Neural progenitor cell (in vitro differentiated cells): Measurements from ENCODE around the gene ACMSD. TPM values are rescaled to one million over a fixed set of nuclear protein-coding genes. Genes with fewer than 3 reads are reported as not detected.

Experiments used
- DNase-seq: peaks from one replicate; pipeline ENCODE4 v3.0.0-alpha.2; 2016; ENCODE audit warnings: low spot score
- H2AFZ ChIP-seq: fragments of 200-600 bp; sonication (generic); replicated peaks from 2 replicates; pipeline ENCODE4 v1.6.1; 2016; ENCODE audit warnings: antibody characterized with exemption
- H3F3A ChIP-seq: fragments of 200-600 bp; sonication (generic); 2 replicates; pipeline ENCODE4 v1.6.1; 2016; ENCODE audit warnings: antibody characterized with exemption, low read depth
- H3K27ac ChIP-seq: fragments of 200-600 bp; sonication (generic); 2 replicates; pipeline ENCODE4 v1.5.1; 2016; ENCODE audit warnings: mild to moderate bottlenecking
- H3K27me3 ChIP-seq: fragments of 200-600 bp; sonication (generic); 2 replicates; pipeline ENCODE4 v1.6.1; 2016; ENCODE audit warnings: mild to moderate bottlenecking, moderate library complexity
- H3K36me3 ChIP-seq: fragments of 200-600 bp; sonication (generic); 2 replicates; pipeline ENCODE4 v1.5.1; 2016
- H3K4me1 ChIP-seq: fragments of 200-600 bp; sonication (generic); 2 replicates; pipeline ENCODE4 v1.6.1; 2016; ENCODE audit warnings: mixed run types
- H3K4me2 ChIP-seq: fragments of 200-600 bp; sonication (generic); 2 replicates; pipeline ENCODE4 v1.6.1; 2016
- H3K4me3 ChIP-seq: fragments of 200-600 bp; sonication (generic); 2 replicates; pipeline ENCODE4 v1.5.1; 2016
- H3K79me2 ChIP-seq: fragments of 200-600 bp; sonication (generic); 2 replicates; pipeline ENCODE4 v1.6.1; 2016; ENCODE audit warnings: low read depth
- H3K9ac ChIP-seq: fragments of 200-600 bp; sonication (generic); 2 replicates; pipeline ENCODE4 v1.6.1; 2016
- H3K9me3 ChIP-seq: fragments of 200-600 bp; sonication (generic); 2 replicates; pipeline ENCODE4 v1.5.1; 2016; ENCODE audit warnings: low read depth
- H4K20me1 ChIP-seq: fragments of 200-600 bp; sonication (generic); 2 replicates; pipeline ENCODE4 v1.6.1; 2016; ENCODE audit warnings: low read depth
- H3K27ac Mint-ChIP-seq: 3 replicates; pipeline ENCODE4 v1.8.0; 2021; ENCODE audit warnings: mixed read lengths
- H3K27me3 Mint-ChIP-seq: 2 replicates; pipeline ENCODE4 v1.8.0; 2022; ENCODE audit warnings: low read depth, mild to moderate bottlenecking, inconsistent platforms, moderate library complexity, mixed read lengths; ENCODE audit not compliant: insufficient read depth
- H3K36me3 Mint-ChIP-seq: 3 replicates; pipeline ENCODE4 v1.8.0; 2021; ENCODE audit warnings: mixed read lengths
- H3K4me1 Mint-ChIP-seq: 3 replicates; pipeline ENCODE4 v1.8.0; 2021; ENCODE audit warnings: mixed read lengths
- H3K4me3 Mint-ChIP-seq: 3 replicates; pipeline ENCODE4 v1.8.0; 2021; ENCODE audit warnings: mild to moderate bottlenecking, moderate library complexity, mixed read lengths
- H3K9me3 Mint-ChIP-seq: 3 replicates; pipeline ENCODE4 v1.8.0; 2020; ENCODE audit warnings: mixed read lengths
- EZH2 ChIP-seq: fragments of 200-600 bp; sonication (generic); IDR thresholded peaks from 2 replicates; pipeline ENCODE4 v1.6.1; 2017; ENCODE audit warnings: antibody characterized with exemption, mild to moderate bottlenecking, moderate library complexity
- EZH2phosphoT487 ChIP-seq: fragments of 200-600 bp; sonication (generic); IDR thresholded peaks from 2 replicates; pipeline ENCODE4 v1.6.1; 2017; ENCODE audit warnings: antibody characterized with exemption
- total RNA-seq: library from RNA; depleted of rRNA; stranded (reverse); fragments of >200 nt; gene quantifications from 2 replicates; pipeline ENCODE4 v1.2.3, GENCODE V29; 2015; ENCODE audit warnings: low replicate concordance
- TF ChIP-seq, protein P1 (sequence below): fragments of 200-600 bp; sonication (generic); IDR thresholded peaks from 2 replicates; pipeline ENCODE4 v1.5.1; 2017; ENCODE audit warnings: antibody characterized with exemption, mild to moderate bottlenecking

The ACMSD gene
- total RNA-seq, 1 donor from 2014 or later: not detected

DNA sequence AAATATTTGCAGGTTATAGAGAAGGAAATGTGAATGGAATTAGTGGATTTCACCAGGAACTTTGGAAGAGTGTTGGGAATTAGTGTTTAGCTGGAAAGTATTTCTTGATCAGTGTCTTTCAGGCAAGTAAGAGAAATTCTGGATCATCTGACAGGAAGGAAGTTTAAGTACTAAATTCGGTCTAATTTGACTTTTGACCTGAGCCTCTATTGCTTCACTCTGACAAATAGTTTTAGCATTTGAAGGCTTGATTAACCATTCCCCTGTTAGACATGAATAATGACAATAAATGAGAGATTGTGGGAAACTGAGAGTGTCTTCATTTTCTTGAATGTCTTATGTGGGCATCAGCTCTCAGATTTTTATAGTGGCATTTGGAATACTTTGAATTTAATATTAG lies 96.2 kb downstream of the ACMSD start:
- Histone ChIP-seq H3K4me1 (no peaks in the 10 kb centered on the region), H3K4me2 (no peak overlapping the region), H3K27ac (no peak overlapping the region), H3K4me3 (no peak overlapping the region), H3K79me2 (peaks cover 100% of the 10 kb centered on the region), H3K9me3 (no peaks in the 10 kb centered on the region), H3F3A (no peaks in the 10 kb centered on the region), H3K9ac (no peak overlapping the region), H3K27me3 (no peaks in the 10 kb centered on the region), H2AFZ (no peak overlapping the region), H4K20me1 (peaks cover 70% of the 10 kb centered on the region), H3K36me3 (peaks cover 20% of the 10 kb centered on the region)
- H3K27ac Mint-ChIP-seq: no peak overlapping the region
- TF ChIP-seq EZH2phosphoT487 (no peak), EZH2 (no peak)
- TF ChIP-seq, protein P1, sequence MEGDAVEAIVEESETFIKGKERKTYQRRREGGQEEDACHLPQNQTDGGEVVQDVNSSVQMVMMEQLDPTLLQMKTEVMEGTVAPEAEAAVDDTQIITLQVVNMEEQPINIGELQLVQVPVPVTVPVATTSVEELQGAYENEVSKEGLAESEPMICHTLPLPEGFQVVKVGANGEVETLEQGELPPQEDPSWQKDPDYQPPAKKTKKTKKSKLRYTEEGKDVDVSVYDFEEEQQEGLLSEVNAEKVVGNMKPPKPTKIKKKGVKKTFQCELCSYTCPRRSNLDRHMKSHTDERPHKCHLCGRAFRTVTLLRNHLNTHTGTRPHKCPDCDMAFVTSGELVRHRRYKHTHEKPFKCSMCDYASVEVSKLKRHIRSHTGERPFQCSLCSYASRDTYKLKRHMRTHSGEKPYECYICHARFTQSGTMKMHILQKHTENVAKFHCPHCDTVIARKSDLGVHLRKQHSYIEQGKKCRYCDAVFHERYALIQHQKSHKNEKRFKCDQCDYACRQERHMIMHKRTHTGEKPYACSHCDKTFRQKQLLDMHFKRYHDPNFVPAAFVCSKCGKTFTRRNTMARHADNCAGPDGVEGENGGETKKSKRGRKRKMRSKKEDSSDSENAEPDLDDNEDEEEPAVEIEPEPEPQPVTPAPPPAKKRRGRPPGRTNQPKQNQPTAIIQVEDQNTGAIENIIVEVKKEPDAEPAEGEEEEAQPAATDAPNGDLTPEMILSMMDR: no peak
- H3K36me3 Mint-ChIP-seq: peaks cover 22% of the 10 kb centered on the region
- no peaks in the 10 kb centered on the region for H3K27me3 Mint-ChIP-seq
- peaks cover 3% of the 10 kb centered on the region for H3K9me3 Mint-ChIP-seq
- no peaks in the 10 kb centered on the region for H3K4me1 Mint-ChIP-seq
- no peak overlapping the region for H3K4me3 Mint-ChIP-seq
- DNase-seq: no peak

GRCh38 chr2:134936691-134937090 lies 98.3 kb downstream of the ACMSD start:
- H3K36me3 ChIP-seq: peaks cover 23% of the 10 kb centered on the region
- Mint-ChIP-seq H3K27me3 (no peaks in the 10 kb centered on the region), H3K9me3 (no peaks in the 10 kb centered on the region), H3K4me3 (no peak overlapping the region), H3K27ac (no peak overlapping the region), H3K36me3 (peaks cover 23% of the 10 kb centered on the region), H3K4me1 (no peaks in the 10 kb centered on the region)
- H3K79me2 ChIP-seq: peaks cover 98% of the 10 kb centered on the region
- no peak for DNase-seq
- peaks cover 51% of the 10 kb centered on the region for H4K20me1 ChIP-seq
- H3K9me3 ChIP-seq: no peaks in the 10 kb centered on the region
- H3K4me1 ChIP-seq: no peaks in the 10 kb centered on the region
- H3K27me3 ChIP-seq: no peaks in the 10 kb centered on the region
- no peak overlapping the region for H3K27ac ChIP-seq
- H3K4me2 ChIP-seq: no peak overlapping the region
- H3F3A ChIP-seq: peaks cover 8% of the 10 kb centered on the region
- H2AFZ ChIP-seq: no peak overlapping the region
- no peak for TF ChIP-seq EZH2
- no peak for TF ChIP-seq EZH2phosphoT487
- TF ChIP-seq, protein P1: no peak
- H3K4me3 ChIP-seq: no peak overlapping the region
- no peak overlapping the region for H3K9ac ChIP-seq

- peaks cover 27% of the 10 kb centered on the region for H3K36me3 Mint-ChIP-seq
- H3K9me3 Mint-ChIP-seq: no peaks in the 10 kb centered on the region
- no peak overlapping the region for H3K4me3 ChIP-seq
- TF ChIP-seq EZH2 (no peak), EZH2phosphoT487 (no peak)
- TF ChIP-seq, protein P1: no peak
- H3K79me2 ChIP-seq: peaks cover 75% of the 10 kb centered on the region
- H3K36me3 ChIP-seq: peaks cover 29% of the 10 kb centered on the region
- peaks cover 9% of the 10 kb centered on the region for H3K4me1 Mint-ChIP-seq
- H3K4me3 Mint-ChIP-seq: no peak overlapping the region
- no peaks in the 10 kb centered on the region for H3K9me3 ChIP-seq
- no peak for DNase-seq
- no peak overlapping the region for H3K9ac ChIP-seq
- H3F3A ChIP-seq: peaks cover 20% of the 10 kb centered on the region
- H3K27me3 ChIP-seq: no peaks in the 10 kb centered on the region
- peaks cover 29% of the 10 kb centered on the region for H3K4me1 ChIP-seq
- H3K27ac ChIP-seq: no peak overlapping the region
- H3K27ac Mint-ChIP-seq: no peak overlapping the region
- H3K27me3 Mint-ChIP-seq: no peaks in the 10 kb centered on the region
- H3K4me2 ChIP-seq: peak overlapping the region; percentile 44
- no peak overlapping the region for H2AFZ ChIP-seq
- peaks cover 24% of the 10 kb centered on the region for H4K20me1 ChIP-seq
Measured at GRCh38 chr2:134943540-134943939, 105.1 kb downstream of the ACMSD start.
